SK-N-SH treated with all-trans-retinoic acid at 6 μM for 48 hours (cell line): ENCODE results near the gene ZNF584.

Source experiments
- ARNTL ChIP-seq: fragments of 450-650 bp; formaldehyde crosslinking; IDR thresholded peaks from 2 replicates; pipeline ENCODE4 v1.5.0; 2020; ENCODE audit warnings: low read depth, mild to moderate bottlenecking, moderate library complexity, borderline replicate concordance
- SNAI2 ChIP-seq: fragments of 250-450 bp; sonication (Bioruptor Pico); IDR thresholded peaks from 2 replicates; pipeline ENCODE4 v1.5.0; 2020; ENCODE audit warnings: mild to moderate bottlenecking, moderate library complexity
- TCF4 ChIP-seq: fragments of 250-450 bp; sonication (Bioruptor Pico); IDR thresholded peaks from 2 replicates; pipeline ENCODE4 v1.8.0; 2021; ENCODE audit warnings: mild to moderate bottlenecking, moderate library complexity, borderline replicate concordance
- ZFP30 ChIP-seq: fragments of 450-650 bp; formaldehyde crosslinking; IDR thresholded peaks from 2 replicates; pipeline ENCODE4 v1.5.0; 2022; ENCODE audit warnings: mild to moderate bottlenecking, moderate library complexity
- ZNF70 ChIP-seq: fragments of 450-650 bp; formaldehyde crosslinking; IDR thresholded peaks from 2 replicates; pipeline ENCODE4 v1.5.0; 2020; ENCODE audit warnings: mild to moderate bottlenecking, moderate library complexity
- ZNF8 ChIP-seq: fragments of 450-650 bp; formaldehyde crosslinking; IDR thresholded peaks from 2 replicates; pipeline ENCODE4 v1.5.0; 2020; ENCODE audit warnings: mild to moderate bottlenecking, moderate library complexity
- TF ChIP-seq, protein P1 (sequence below): fragments of 250-450 bp; sonication (Bioruptor Pico); IDR thresholded peaks from 2 replicates; pipeline ENCODE4 v1.8.0; 2020; ENCODE audit warnings: mild to moderate bottlenecking, moderate library complexity, borderline replicate concordance
- TF ChIP-seq, protein P2 (sequence below): fragments of 250-450 bp; sonication (Bioruptor Pico); IDR thresholded peaks from 2 replicates; pipeline ENCODE4 v1.5.0; 2020; ENCODE audit warnings: mild to moderate bottlenecking, moderate library complexity

DNA sequence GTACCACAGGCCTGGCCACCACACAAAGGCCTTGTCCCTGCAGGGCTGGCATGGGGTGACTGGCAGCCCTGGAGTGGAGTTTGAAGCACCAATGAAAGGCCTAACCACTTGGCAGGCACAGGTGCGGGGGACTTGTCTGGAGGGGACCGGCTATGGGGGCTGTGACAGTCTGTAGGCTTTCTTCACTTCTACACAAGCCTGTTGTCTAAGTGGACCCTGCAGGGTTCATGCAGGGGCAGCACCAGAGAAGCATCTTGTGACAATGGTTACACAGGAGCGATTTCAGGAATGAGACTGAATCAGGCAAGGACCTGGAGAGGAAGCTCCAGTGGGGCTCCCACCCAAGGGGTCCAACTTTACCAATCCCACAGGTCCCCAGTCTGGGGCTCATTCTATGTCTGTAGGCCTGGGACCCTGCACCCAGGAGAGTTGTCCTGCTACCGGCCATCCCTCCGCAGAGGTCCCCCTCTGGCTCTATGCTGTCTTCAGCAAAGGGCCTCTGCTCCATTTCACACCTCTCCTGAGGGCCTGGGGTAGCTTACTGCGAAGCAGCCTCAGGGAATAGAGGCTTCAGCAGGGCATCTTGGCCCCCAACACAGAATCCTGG, 25.3 kb upstream of the ZNF584 start:
- TF ChIP-seq SNAI2 (CRISPR knock-in tag) (no peak), TCF4 (CRISPR knock-in tag) (no peak), ZFP30 (no peak), ZNF70 (CRISPR knock-in tag) (no peak), ARNTL (CRISPR knock-in tag) (no peak), ZNF8 (no peak)
- TF ChIP-seq, protein P1, sequence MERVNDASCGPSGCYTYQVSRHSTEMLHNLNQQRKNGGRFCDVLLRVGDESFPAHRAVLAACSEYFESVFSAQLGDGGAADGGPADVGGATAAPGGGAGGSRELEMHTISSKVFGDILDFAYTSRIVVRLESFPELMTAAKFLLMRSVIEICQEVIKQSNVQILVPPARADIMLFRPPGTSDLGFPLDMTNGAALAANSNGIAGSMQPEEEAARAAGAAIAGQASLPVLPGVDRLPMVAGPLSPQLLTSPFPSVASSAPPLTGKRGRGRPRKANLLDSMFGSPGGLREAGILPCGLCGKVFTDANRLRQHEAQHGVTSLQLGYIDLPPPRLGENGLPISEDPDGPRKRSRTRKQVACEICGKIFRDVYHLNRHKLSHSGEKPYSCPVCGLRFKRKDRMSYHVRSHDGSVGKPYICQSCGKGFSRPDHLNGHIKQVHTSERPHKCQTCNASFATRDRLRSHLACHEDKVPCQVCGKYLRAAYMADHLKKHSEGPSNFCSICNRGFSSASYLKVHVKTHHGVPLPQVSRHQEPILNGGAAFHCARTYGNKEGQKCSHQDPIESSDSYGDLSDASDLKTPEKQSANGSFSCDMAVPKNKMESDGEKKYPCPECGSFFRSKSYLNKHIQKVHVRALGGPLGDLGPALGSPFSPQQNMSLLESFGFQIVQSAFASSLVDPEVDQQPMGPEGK: no peak
- TF ChIP-seq, protein P2, sequence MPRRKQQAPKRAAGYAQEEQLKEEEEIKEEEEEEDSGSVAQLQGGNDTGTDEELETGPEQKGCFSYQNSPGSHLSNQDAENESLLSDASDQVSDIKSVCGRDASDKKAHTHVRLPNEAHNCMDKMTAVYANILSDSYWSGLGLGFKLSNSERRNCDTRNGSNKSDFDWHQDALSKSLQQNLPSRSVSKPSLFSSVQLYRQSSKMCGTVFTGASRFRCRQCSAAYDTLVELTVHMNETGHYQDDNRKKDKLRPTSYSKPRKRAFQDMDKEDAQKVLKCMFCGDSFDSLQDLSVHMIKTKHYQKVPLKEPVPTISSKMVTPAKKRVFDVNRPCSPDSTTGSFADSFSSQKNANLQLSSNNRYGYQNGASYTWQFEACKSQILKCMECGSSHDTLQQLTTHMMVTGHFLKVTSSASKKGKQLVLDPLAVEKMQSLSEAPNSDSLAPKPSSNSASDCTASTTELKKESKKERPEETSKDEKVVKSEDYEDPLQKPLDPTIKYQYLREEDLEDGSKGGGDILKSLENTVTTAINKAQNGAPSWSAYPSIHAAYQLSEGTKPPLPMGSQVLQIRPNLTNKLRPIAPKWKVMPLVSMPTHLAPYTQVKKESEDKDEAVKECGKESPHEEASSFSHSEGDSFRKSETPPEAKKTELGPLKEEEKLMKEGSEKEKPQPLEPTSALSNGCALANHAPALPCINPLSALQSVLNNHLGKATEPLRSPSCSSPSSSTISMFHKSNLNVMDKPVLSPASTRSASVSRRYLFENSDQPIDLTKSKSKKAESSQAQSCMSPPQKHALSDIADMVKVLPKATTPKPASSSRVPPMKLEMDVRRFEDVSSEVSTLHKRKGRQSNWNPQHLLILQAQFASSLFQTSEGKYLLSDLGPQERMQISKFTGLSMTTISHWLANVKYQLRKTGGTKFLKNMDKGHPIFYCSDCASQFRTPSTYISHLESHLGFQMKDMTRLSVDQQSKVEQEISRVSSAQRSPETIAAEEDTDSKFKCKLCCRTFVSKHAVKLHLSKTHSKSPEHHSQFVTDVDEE (CRISPR knock-in tag): no peak
